SH-SY5Y (cell line): ENCODE measurements around the gene CCDC85C.

Experiments used
- GATA2 ChIP-seq: IDR thresholded peaks from 2 replicates; pipeline ENCODE4 v1.6.1; 2011; ENCODE audit warnings: mild to moderate bottlenecking, low read depth, low read length
- GATA3 ChIP-seq: IDR thresholded peaks from 2 replicates; pipeline ENCODE4 v1.6.1; 2011; ENCODE audit warnings: low read depth, mild to moderate bottlenecking, low read length, moderate library complexity

Gene CCDC85C

GRCh38 chr14:99603471-99604277, at the start of gene CCDC85C:
CCDC85C (minus strand) TSS chr14:99604207; CDS start chr14:99603959, 248 bp downstream.
- TF ChIP-seq GATA3, result no peak
- TF ChIP-seq GATA2, result no peak

GRCh38 chr14:99651953-99652746, 48.1 kb upstream of the CCDC85C start:
- TF ChIP-seq GATA2, result no peak
- TF ChIP-seq GATA3, result no peak

DNA sequence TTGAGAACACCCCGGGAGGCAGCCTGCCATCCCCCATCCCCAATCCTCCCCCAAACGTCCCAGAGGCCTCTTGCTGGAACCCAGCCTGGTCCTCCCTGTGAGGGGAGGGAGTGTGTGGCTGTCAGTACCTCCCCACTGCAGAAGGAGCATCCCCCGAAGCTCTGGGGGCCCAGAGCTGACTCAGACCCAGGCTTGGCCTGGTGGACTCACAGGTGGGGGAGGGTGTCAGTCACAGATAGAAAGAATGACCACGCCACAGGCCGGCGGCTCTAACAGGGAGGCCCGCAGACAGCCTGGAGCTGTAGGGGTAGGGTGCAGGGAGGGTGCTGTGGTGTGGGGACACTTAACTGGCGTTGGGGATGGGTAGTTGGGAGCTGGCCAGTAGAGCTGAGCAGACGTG, 46.2 kb upstream of the CCDC85C start:
- TF ChIP-seq GATA2 (no peak), GATA3 (no peak)

DNA sequence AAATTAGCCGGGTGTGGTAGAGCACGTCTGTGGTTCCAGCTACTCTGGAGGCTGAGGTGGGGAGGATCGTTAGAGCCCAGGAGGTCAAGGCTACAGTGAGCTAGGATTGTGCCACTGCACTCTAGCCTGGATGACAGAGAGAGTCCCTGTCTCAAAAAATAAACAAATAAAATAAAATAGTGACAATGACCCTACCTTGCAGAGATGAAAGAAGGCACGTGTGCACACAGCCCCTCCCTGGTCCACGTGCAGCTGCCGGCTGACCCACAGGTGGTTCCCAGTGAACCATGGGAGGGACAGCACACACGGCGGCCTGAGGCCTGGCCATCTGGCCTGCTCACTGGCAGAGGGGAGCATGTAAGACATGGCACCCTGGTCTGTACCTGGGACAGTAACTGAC, 45.6 kb upstream of the CCDC85C start:
- TF ChIP-seq GATA2, result no peak
- TF ChIP-seq GATA3, result no peak

GRCh38 chr14:99649219-99649618, 45.2 kb upstream of the CCDC85C start:
- TF ChIP-seq GATA2 (no peak), GATA3 (no peak)

GRCh38 chr14:99648027-99648784, 44.2 kb upstream of the CCDC85C start:
- TF ChIP-seq GATA3, result no peak
- no peak for TF ChIP-seq GATA2

DNA sequence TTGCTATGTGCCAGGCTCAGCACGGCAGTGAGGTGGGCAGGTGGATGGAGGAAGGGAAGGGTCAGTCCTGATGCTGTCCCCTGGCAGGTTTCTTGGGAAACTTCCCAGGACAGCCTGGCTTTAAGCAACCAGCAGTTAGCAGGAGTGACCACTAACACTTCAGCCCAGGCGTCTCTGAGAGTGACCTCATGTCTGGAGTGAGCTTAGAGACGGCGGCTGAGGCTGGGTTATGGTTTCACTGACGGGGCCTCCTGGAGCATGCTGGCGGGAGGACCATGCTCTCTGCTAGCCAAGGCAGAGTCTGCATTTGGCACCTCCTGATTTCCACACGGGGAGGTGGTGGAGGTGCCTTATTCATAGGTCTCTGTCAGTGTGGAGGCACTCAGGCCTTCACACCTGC, 43.4 kb upstream of the CCDC85C start:
- TF ChIP-seq GATA2, result no peak
- no peak for TF ChIP-seq GATA3

- TF ChIP-seq GATA2 (no peak), GATA3 (no peak)
These were observed 41.8 kb upstream of the CCDC85C start for GRCh38 chr14:99645545-99646505.

DNA sequence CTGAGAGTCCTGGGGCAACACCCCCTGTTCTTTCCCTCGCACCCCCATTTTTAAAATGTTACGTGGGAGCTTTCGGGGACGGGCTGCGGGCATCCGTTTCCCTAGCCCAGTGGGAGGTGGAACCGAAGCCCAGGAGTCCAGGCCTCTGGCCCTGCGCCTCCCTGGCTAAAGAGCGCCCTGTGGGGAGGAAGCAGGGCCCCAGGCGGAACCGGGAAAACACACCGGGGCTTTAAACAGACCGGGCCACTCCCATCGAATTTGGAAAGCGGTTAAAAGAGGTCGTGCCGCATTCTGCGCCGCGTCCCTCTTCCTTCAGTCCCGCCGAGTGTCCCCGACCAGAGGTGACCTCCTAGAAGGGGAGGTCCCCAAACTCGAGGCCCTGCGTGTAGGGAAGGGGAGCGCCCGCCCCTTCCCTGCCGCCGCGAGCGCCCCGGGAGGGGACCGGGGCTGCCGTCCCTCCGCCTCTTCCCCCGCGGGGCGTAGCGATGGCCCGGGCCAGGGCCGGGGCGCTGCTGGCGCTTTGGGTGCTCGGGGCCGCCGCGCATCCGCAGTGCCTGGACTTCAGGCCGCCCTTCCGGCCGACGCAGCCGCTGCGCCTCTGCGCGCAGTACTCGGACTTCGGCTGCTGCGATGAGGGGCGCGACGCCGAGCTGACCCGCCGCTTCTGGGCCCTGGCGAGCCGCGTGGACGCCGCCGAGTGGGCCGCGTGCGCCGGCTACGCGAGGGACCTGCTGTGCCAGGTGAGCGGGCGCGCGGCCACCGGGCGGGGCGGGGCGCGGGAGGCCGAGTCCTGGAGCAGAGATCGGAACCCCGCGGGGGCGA, 40.9 kb upstream of the CCDC85C start, which contains the start of gene HHIPL1:
Gene HHIPL1, plus strand, starts transcription at position 407 of the 822 bp plus-strand sequence. Its CDS starts 79 bp downstream, at position 486.
- TF ChIP-seq GATA2, result no peak
- no peak for TF ChIP-seq GATA3

DNA sequence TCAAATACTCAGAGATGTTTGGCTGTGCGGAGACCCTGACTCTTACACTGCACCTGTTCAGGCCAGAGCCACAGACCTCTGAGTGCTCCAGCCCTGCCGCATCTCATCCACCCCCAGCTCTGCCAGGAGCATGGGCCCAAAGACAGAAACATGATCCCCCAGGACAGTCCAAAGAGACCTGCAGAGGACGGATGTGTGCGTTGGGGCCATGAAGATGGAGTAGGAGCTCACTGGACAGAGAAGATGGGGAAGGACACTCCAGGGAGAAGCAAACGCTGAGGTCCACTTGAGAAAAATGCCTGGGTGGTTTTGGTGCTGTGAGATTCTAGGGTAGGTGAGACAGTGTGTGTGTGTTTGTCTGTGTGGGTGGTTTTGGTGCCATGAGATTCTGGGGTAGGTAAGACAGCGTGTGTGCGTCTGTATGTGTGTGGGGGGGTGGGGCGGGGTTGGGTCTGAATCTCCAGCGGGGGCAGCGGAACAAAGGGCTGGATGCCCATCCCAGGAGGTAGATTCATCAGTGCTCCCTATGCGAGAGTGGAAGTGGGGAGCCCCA, 40.1 kb upstream of the CCDC85C start:
- TF ChIP-seq GATA3 (no peak), GATA2 (no peak)

GRCh38 chr14:99643343-99643742, 39.3 kb upstream of the CCDC85C start:
- TF ChIP-seq GATA3 (no peak), GATA2 (no peak)

DNA sequence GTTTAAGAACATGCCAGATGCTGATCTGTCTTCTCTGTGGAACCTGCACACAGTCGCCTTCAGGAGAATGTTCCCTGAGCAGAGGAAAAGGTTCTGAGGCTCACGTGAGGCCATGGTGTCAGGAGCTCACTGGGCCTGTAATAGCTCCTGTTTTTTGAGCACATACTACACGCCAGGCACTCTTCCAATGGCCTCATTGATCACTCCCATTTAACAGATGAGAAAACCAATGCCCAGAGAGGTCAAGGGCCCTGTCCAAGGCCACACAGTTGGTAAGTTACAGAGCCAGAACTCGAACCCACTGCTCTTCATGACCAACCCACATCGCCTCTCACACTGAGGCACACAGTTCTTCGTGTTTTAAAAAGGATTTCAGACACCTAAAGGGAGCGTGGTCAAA, 33.6 kb upstream of the CCDC85C start:
- TF ChIP-seq GATA3 (no peak), GATA2 (no peak)

DNA sequence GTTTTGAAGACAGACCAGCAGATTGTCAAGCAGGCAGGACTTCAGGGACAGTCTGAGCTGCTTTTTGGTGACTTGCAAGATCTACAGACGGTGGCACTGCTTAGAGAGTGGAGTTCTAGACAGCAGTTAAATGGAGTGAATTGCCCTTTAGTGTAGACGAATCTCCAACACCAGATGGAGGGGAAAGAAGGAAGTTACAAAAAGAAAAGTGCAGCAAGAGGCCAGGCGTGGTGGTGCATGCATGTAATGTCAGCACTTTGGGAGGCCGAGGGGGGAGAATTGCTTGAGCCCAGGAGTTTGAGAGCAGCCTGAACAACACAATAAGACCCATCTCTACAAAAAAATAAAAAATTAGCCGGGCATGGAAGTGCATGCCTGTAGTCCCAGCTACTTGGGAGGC, 32.5 kb upstream of the CCDC85C start:
- no peak for TF ChIP-seq GATA3
